ENCODE data around the gene SHFL.

The SHFL gene

DNA sequence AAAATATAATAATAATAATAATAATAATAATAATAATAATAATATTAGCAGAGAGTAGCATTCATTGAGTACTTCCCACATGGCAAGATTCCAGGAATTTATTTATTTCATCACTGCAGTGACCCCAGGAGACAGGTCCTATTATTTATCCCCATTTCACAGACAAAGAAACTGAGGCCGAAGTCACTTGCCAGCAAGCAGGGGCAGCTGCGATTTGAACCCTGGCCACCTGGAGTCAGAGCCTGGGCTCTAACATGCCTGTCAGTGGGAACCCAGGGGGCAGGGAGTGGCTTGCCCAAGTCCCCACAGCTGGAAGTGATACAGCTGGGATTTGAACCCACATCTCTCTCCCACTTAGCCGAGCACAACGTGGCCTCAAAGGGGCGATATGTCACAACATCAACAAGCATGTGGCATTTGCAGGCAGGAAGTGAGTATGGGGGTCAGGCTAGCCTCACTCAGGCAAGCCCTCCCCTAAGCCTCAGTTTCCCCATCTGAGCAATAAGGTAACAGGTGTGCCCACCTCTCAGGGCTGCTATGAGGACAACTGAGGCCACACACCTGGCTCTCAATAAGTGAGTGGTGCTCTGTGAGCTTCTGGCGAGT lies 2.9 kb downstream of the SHFL start:
- no peak for DNase-seq

DNA sequence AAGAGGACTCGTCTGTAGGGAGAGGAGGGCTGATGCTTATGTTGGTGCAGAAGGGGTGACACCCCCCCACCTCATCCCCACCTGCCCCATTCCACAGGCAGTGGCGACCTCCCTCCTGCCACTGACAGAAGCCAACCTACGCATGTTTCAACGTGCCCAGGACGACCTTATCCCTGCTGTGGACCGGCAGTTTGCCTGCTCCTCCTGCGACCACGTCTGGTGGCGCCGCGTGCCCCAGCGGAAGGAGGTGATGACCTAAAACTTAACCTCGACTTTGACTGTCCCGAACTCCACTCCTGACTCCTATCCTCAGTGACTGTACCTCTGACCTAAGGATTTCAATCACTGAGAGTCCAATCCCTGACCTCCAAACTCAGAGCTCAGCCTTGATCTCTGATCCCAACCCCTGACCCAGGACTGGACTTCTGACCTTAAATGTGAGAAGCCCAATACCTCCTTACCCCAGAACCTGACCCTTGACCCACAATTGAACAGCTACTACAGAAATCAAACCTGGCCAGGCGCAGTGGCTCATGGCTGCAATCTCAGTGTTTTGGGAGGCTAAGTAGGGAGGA lies 3.8 kb downstream of the SHFL start:
- DNase-seq = no peak

DNA sequence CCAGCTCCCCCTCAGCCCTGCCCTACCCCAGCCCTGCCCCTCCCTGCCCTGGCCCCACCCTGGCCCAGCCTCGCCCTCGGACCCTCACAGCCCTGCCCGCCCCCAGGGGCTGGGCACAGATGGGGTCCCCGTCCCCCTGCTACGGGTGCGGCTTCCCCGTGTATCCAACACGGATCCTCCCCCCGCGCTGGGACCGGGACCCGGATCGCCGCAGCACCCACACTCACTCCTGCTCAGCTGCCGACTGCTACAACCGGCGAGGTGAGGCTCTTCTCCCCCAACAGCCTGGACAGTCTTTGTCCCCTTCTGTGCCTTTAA lies 5.2 kb downstream of the SHFL start:
- no peak for DNase-seq

DNA sequence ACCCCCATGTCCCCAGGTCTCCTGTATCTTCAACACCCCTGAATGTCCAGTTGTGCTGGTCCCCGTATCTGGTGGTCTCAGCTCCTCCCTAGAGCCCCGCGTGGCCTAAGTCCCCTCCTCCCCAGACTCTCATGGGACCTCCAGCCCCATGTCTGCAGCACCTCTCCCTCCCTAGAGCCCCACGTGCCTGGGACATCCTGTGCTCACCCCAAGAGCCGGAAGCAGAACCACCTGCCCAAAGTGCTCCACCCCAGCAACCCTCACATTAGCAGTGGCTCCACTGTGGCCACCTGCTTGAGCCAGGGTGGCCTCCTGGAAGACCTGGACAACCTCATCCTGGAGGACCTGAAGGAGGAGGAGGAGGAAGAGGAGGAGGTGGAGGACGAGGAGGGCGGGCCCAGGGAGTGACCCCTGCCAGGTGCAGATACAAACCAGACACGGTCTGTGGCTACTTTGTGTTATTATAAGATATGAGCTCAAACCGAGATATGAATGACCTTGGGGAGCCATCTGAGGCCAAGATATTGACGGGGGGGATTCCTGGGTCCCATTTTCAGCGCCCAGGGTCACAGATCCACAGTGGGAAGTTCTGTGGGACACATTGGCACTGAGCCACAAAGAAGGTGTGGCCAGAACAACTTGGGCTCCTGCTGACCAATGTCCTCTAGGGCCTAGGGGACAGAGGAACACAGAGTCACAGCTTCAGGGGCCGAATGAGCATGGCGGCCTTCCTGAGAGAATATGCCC lies 6.0 kb downstream of the SHFL start:
- no peak for DNase-seq

DNA sequence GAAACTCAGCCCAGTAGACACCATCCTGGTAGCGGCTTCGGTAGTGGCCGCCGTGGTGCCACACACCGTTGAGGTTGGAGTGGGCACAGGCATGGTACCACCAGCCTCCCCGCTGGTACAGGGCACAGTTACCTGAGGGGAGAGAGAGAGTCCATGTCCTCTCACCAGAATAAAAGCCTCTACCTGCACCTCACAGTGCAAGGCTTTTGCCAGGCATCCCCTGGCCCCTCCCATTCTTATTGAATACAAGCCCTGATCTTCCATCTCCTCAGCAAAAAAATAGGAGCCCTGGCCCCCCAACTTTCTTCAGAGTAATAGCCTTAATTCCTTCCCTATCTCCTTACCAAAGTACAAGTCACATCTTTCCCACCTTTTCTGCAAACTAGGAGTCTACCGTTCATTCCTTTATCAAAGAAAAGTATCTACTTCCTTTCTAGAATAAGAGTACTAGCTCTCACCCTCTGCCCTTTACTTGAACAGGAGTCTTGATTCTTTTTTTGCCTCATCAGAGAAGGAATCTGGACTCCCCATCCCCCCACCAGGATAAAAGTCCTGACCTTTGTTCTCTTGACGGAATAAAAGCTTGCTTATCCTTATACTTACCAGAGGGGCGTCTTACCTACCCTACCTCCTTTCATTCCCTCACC lies 6.7 kb downstream of the SHFL start:
- no peak for DNase-seq

DNA sequence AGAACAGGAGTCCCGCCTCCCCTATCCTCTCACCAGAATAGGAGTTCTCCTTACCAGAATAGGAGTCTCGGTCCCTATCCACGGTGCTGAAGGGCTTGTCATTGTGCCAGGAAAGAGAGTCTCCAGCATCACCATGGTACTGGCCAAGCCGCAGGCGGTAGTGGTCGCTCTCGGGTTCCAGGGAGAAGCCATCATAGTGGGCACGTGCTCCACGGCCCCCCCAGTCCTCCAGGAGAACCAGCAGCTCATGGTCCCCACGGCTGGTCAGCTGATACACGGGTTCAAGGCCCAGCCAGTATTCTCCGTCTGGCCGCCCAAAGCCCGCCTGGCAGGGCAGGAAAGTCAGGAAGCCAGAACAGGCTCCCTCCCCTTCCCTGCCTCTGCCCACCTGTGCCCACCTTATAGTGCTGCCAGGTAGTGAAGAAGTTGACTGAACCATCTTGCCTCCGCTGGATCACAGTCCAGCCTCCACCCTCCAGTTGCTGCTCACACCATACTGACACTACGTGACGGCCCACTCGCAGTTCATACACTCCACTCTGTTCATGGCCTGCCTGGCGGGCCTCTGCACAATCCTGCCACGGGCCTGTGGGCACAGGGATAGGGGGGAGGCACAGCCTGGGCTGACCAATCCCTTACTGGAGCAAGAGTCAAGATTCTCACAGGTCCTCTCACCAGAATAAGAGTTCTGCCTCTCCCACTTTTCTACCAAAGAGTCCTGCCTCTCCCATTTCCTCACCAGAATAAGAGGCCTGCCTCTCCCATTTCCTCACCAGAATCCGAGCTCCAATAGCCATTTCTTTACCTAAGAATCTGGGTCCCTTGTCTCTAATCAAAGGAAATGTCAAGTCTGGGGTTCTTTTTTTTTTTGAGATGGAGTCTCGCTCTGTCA lies 7.4 kb downstream of the SHFL start:
- no peak for DNase-seq

DNA sequence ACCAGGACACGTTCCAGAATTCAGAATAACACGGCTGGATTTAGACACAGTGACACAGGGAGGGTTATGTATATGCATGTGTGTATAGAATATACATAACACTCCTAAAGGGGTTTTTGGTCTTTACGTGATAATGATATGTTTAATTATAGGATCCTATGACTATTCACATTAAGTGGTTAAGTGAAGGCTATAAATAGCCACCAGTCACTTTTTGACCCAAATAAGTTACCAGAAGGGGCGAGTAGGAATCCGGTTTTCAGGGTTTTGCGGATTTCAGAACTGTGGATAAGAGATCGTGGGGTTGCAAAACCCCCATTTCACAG lies 9.5 kb downstream of the SHFL start:
- DNase-seq = no peak

DNA sequence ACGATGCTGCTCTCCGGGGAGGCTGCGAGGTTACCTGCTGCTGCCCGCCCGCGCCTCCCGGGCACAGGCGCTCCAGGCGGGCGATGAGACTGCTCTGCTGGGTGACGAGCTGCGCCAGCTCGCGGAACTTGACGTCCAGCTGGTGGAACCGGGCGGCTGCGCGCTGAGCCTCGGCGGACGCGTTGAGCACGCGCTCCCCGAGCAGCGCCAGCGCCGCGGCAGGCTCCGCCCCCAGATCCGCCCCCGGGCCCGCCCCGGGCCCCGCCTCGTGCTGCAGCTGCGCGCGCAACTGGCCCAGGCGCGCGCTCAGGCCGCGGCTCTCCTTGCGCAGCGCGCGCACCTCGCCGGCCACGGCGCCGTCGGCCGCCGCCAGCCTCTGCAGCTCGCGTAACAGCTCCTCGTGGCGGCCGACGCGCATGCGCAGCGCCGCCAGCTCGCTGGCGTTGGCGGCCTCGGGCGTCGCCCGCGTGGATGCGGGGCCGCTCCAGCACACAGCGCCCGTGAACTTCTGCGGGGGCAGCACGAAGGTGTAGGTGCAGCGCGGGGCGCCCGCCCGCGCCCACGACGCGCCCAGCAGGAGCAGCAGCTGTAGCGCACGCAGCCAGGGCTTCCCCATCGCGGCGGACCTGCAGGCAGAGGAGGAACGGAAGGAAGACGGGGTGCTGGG lies 10.0 kb downstream of the SHFL start:
- DNase-seq = peak; percentile 89 to 97 (median 96)

DNA sequence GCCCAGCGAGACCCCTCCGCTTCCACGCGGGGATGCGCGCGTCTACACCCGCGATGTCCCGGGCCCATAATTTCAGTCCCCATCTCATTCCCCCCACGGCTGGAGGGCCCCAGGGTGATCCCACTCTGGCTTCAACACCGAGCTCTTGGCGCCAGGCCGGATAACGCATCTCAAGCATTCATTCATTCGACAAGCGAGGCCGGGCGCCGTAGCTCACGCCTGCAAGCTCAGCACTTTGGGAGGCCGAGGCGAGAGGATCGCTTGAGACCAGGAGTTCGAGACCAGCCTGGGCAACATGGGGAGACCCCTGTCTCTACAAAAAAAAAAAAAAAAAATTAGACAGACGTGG lies 10.5 kb downstream of the SHFL start:
- peak in 1 of 3 experiments; percentile 87 for DNase-seq

DNA sequence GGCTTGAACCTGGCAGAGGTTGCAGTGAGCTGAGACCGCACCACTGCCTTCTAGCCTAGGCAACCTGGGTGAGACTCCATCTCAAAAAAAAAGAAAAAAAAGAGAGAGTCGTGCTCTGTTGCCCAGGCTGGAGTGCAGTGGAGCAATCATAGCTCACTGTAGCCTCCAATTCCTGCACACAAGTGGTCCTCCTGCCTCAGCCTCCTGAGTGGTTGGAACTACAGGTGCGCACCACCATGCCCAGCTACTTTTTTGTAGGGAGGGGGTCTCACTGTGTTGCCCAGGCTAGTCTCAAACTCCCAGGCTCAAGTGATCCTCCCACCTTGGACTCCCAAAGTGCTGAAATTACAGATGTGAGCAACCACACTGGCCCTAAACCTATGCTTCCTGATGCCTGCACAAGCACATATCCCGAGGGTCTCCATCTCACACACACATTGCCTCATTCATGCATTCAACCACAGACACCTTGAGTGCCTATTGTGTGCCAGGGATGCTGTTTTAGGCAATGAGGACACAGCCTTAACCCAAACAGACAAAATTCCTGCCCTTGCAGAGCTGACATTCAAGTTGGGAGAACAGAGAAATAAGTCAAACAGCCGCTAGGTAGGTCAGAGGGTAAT lies 14.2 kb downstream of the SHFL start:
- no peak for DNase-seq

DNA sequence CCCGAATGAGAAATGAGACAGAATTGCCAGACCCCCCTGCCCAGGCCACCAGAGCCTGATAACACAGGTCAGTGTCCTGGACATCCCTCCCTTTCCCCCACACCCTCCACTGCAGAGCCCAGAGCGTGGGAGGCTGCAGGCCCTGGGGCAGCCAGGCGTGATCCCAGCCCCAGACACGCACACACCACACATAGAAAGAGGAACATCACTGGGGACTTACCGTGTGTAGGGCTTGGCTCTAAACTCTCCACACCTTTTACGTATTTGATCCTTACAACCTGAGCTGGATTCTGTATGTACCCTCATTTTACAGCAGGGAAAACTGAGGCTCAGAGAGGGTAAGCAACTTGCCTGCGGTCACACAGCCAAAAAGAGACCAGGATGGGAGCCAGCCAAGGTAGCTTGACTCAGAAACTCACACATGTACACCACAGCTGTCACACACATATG lies 16.7 kb downstream of the SHFL start:
- no peak for DNase-seq

DNA sequence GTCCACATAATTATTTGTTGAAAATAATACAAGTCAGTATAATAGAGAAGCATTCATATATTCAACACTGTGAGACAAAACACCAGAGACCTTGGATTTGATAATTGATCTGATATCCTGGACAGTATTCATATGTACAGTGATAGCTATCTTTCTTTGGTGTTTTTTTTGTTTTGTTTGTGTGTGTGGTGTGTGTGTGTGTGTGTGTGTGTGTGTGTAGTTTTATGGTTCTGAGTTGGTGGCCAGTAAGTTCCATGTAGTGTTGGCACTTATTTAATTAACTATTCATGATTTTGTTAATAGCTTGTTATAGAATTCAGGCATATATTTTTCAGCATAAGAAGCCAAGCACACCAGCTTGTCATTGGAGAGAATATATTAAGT lies 18.0 kb downstream of the SHFL start:
- no peak for DNase-seq

DNA sequence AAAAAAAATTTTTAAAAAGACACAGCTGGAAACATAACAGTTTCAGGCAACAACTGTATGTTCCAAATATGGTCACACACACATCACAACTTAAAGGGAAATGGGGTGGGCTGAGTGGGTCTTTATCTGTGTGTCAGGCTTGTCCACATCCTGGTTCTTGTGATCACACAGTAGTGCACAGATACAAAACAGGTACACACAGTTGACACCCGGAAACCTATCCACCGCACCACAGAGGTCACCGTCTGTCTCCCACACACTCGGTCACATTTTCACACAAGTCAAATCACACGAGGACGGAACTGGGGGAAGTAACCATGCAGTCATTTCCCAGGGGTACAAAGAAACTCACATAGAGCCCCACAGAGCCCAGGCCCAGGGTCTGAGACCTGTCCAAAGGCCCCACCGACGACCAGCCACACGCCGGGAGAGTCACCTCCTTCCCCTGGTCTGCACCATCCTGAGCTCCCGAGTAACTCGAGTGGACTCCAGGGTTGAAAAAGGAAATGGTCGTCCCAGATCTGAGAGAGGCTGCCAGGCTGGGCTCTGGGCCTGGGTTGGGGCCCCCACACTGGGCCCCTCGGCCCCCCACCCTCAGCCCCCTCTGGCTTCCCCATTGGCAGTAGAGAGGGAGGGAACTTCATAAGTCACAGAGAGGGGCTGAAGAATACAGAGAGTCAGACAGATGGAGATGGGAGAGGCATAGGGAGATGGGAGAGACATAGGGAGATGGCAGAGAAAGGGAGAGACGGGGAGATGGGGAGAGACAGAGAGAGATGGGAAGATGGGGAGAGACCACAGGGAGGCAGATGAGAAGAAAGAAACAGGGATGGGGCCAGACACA lies 18.8 kb downstream of the SHFL start:
- DNase-seq = no peak

DNA sequence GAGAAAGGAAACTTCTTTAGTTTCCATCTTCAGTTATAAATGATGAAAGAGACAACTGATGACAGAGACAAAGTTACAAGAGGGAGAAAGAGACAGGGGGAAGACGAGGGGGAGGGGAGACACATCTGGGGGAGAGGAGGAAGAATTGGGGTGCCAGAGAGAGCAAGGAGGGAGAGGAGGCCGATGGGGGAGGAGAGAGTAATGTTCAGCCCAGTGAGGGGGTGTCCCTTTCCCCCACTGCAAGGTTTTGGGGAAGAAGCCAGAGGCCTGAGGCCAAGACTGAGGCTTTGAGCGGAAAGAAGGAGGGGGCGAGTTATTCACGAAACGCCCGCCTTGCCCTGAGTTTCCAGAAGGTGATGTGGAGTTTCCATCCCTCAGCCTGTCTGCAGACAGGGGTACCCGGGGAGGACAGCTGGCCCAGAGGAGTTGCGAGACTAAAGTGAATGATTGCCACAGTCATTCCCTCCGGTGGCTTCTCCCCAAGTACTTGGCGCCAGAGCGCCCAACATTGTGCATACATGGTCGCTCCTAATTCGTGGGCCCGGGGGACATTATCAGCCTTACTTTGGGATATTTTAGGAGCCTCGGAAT lies 19.5 kb downstream of the SHFL start:
- no peak for DNase-seq

DNA sequence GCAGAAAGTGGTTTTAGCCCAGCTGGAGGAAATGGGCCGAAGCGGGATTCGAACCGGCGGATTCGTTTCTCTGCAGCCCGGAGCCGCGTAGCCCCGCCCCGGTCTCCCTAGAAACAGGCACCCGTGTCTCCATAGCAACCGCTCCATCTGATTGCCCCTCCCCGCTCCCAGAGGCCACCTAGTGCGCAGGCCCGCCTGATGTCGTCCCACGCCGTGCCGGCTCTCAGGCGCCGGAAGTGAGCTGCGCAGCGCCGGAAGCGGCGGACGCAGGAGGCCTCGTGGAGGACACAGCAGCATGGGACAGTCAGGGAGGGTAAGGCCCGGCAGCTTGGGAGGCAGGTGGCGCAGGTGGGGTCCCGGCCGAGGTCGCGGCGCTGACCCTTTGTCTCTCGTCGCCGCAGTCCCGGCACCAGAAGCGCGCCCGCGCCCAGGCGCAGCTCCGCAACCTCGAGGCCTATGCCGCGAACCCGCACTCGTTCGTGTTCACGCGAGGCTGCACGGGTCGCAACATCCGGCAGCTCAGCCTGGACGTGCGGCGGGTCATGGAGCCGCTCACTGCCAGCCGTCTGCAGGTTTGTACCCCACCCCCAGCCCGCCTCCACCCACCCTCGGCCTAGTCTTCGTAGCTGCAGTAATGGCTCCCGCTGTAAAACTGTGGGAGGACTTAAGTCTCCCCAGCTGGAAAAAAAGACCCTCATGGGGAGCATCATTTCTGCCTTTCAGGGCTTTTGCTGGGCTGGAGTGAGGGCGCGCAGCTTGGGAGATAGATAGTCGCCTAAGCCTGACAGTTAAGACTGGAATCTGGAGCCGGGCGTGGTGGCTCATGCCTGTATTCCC lies 20.2 kb downstream of the SHFL start, which contains the start of gene PPAN:
Gene PPAN (plus strand): TSS at position 263 of the 837 bp plus-strand sequence. CDS start 33 bp downstream, at position 296.
- peak; percentile 92 to 99 (median 97) for DNase-seq

DNA sequence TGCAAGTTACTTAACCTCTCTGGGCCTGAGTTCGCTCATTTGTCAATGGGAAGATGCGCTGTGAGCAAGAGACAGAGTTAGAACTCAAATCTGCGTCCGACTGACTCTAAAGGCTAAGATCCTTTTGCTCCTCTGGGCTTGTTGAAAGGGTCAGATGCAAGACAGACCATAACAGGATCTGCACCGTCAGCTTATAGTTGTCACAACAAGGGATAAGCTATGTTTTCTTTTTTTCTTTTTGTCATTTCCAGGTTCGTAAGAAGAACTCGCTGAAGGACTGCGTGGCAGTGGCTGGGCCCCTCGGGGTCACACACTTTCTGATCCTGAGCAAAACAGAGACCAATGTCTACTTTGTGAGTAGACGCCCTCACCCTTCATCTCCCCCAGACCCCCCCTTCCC lies 21.1 kb downstream of the SHFL start:
- DNase-seq = no peak

DNA sequence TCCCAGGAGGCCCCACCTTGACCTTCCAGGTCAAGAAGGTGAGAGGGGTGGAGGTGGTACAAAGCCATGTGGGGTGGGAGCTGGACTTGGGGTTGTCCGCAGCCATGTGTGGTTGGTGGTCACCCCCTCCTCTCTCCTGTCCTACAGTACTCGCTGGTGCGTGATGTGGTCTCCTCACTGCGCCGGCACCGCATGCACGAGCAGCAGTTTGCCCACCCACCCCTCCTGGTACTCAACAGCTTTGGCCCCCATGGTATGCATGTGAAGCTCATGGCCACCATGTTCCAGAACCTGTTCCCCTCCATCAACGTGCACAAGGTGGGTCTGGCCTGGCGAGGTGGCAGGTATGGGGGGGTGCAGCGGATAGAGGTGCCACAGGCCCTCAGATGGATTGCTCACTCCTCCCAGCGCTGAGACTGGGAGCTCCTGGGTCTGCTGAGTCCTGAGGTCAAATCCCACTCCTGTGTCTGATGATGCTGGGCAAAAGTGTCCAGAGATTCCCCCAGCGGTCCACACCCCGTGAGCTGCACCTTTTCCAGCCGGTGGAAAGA lies 21.8 kb downstream of the SHFL start:
- no peak for DNase-seq

DNA sequence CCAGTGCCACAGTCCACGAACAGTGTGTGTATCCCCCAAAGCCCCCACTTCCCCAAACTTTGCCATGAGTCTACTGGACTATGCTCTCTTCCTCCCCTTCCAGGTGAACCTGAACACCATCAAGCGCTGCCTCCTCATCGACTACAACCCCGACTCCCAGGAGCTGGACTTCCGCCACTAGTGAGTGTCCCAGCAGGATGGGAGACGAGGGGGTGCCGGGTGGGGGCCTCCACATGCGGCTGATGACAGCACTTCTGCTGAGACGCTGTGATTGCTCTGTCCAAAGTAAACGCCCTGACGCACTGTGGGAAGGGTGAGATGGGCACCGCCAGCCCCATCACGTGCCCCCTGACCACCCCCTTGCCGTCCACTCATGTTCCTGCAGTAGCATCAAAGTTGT lies 23.4 kb downstream of the SHFL start:
- no peak for DNase-seq

Measured in NCI-H1417 (cell line).